GM21717 (cell line): ENCODE results near the gene OSMR.

Source experiments
- ATAC-seq: cut with Tn5 transposase; IDR thresholded peaks from one replicate; pipeline ENCODE4 v1.9.1; 2021; ENCODE audit warnings: mild to moderate bottlenecking, moderate library complexity; ENCODE audit not compliant: unreplicated experiment

OSMR gene

DNA sequence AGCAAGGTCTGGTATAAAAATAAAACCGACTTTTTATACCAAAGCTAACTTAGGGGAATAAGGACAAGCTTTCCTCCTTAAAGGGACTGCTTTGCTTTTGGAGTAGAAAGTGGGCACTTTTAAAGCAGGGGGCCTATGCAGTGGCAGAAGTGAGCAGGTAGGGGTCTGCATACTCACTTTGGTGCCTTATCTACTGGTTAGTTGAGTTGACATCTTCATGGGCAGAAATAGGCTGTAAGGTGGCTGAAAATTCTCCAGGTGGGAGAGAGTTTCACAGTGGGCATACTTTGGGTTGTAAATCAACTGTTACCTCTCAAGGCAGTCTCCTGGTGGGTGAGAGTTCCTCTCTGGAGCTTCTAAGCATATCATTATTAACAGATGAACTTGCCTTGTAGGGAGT, 24.8 kb downstream of the OSMR start:
- ATAC-seq = no peak

- no peak for ATAC-seq
These were observed 25.3 kb downstream of the OSMR start for GRCh38 chr5:38871058-38871605.

DNA sequence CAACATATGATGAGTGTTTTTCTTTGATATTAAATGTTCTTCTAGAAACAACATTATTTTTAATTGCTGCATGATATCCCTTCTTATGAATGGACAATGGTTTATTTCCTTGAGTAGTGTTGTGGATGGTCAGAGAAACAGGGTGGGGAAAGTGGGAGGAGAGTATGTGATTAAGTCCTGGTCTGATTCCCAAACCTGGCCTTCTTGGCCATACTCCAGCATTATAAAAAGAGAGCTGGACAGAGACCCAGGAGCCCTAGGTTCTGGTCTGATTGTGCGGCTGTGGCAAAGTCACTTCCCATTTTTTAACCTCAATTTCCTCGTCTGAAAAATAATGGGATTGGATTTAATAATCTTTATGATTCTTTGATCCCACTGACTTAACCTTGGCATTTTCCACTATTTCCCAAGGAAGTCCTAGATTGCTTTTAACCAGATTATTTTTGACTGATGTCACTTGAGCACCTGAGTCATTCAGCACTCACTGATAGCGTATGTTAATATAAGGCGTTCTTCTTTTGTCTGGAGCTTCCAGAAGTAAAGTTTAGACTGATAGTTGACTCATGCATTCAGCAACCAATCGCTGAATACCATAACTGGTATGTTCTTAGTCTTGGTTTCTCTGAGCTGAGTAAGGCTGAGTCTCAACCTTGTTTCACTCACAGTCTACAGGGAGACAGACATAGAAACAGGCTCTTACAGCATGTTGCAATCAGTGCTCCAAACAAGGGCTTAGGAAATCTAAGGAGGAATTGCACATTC, 26.2 kb downstream of the OSMR start:
- no peak for ATAC-seq

- ATAC-seq = no peak
These were observed 27.0 kb downstream of the OSMR start for GRCh38 chr5:38872826-38873225.

GRCh38 chr5:38874948-38875456, 29.2 kb downstream of the OSMR start:
- ATAC-seq = no peak

DNA sequence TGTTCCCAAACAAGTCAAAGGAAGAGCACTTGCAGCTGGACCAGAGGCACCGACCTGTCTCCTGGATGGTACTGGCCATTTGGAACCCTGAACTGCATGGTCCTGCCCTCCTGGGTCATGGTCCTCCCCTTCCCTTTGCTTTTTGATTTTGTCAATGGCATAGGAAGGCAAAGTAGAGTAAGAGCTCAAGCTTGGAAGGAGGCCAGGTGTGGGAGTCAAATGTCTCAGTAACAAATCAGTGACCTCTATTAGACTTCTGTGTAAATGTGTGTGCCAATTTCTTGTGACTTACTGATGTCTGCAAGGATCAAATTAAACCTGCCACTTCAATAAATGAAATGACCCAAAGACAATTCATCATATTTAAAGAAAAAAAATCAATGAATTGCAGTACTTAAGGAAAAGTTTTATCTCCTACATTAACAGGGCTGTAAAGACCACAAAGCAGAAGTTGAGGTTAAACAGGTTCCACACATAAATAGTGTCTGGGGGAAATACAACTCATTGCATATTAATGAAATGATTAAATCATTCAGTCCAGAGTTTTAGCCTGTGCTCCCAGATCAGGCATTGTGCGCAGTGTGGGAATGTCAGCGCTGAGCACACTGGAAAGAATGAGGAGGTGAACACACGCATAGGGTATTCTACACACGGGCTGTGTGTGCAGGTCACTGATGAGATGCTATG, 32.7 kb downstream of the OSMR start:
- ATAC-seq = no peak

GRCh38 chr5:38879078-38879460, 33.3 kb downstream of the OSMR start:
- ATAC-seq = no peak

- ATAC-seq = no peak
These were observed 38.0 kb downstream of the OSMR start for GRCh38 chr5:38883842-38884241.

DNA sequence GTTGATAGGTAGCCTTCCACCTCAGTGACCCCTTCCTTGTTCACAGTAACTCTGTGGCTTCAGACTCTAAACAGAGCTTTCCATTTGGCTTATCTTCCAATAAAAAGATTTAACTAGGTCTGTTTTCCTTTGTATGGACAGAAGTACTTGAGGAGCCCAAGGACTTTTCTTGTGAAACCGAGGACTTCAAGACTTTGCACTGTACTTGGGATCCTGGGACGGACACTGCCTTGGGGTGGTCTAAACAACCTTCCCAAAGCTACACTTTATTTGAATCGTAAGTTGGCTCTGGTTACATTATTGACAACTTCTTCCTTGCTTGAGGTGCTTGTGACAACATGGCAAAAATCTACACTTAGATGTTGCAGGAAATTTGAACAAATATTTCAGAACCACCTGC, 39.4 kb downstream of the OSMR start:
- ATAC-seq = no peak

DNA sequence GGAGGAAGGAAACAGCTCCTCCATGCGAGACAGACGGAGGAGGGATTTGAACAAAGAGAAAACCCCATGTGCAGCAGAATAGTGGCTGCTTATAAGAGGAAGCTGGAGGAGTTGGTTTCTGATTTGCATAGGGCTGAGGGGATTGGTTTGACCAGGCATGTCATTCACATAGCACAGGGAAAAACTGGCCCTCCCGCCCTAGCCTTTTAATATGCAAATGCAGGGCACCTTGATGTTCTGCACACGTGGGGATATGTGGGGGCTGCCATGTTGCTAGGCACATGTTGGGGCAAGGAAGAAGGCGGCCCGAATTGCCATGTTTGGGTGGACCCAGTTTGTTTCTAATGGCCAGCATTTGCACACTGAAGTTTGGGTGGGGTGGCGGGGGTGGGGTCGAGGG, 42.2 kb downstream of the OSMR start:
- ATAC-seq = no peak

DNA sequence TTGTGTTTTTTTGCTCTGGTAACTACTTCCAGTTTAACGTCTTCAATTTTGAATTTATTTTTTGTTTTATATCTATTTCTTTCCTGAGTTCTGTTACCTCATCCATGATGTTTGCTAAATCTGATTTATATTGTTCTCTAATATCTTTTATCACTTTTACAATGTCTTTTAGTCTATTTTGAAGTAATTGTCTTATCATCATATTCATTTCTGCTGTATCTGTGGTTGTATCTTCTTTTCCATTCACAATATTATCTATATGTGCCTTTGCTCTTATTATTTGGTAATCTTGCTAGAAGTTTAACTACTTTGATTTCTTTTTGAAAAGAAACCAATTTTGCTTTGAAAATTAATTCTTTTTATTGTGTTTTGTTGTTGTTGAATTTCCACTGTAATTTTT, 43.6 kb downstream of the OSMR start:
- ATAC-seq = no peak

DNA sequence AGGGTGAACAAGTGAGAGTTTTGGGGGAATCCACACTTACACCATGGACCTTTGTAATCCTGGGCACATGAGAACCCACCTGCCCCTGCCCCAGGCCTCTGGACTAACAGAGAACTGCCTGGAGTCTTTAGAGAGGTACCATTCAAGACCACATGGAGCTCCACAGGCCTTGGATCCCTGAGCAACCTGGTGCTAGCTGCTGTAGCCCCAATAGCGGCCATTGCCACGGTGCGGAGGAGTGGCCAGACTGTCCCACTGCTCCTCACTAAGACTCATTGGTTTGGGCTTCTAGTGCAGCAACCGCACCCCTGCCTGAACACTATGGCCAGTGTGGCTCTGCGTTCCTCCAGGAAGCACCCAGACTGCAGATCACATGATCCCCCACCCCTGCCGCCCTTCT, 45.8 kb downstream of the OSMR start:
- ATAC-seq = no peak

- ATAC-seq = no peak
These were observed 46.6 kb downstream of the OSMR start for GRCh38 chr5:38892363-38892762.

GRCh38 chr5:38896760-38897159, 50.9 kb downstream of the OSMR start:
- no peak for ATAC-seq

- no peak for ATAC-seq
These were observed 54.1 kb downstream of the OSMR start for GRCh38 chr5:38899936-38900335.

DNA sequence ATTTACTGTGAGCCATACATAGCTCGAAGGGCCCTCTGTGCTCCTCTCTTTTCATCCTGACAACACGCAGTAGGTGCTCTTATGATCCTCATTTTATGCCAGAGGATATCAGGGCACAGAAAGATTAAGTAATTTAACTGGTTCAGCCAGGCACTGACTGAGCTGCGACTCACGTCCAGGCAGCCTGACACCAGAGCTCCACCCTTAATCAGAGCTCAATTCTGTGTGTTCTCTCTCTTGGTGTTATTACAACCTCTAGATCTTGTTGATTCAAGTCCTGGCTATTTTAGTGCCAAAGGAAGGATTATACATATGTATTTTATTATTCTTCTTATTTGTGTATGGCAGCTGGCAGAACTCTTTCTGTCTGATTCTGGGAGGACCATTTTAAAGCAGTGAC, 59.7 kb downstream of the OSMR start:
- no peak for ATAC-seq

DNA sequence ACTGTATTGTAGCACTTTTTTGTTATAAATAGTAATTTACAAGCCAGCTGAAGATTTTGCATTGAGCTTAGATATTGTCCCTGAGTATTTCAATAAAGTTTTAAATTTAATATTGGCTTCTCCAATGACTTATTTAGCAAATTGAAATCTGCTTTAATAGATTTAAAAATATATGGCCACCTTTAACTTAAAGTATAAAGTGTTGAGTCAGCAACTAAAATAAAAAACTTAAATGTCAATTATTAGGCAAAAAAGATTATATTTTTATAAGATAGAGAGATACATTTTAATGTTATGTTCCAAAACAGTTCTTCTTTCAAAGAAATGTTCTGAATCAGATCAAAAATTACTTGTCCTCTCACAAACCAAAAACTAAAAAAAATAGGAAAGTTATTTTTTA, 60.7 kb downstream of the OSMR start:
- ATAC-seq = no peak

- no peak for ATAC-seq
These were observed 66.1 kb downstream of the OSMR start for GRCh38 chr5:38911933-38912332.

GRCh38 chr5:38913714-38914113, 67.9 kb downstream of the OSMR start:
- no peak for ATAC-seq

GRCh38 chr5:38916802-38917201, 71.0 kb downstream of the OSMR start:
- ATAC-seq = no peak

DNA sequence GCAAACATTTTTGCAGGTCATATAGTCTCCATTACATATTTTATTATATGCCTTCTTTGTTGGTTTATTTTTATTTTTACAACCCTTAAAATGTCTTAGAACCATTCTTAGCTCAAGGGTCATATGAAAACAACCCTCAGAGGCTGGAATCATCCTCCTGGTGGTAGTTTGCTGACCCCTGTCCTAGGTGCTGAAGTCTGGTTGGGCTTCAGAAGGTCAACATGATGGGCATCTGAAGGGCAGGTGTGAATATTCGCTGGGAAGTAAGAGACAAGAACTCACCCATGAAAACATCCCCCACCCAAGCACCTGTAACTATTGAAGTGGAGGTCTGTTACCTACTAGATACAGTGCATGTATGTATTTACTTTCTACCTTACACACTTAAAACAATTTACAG, 75.4 kb downstream of the OSMR start:
- ATAC-seq = no peak

DNA sequence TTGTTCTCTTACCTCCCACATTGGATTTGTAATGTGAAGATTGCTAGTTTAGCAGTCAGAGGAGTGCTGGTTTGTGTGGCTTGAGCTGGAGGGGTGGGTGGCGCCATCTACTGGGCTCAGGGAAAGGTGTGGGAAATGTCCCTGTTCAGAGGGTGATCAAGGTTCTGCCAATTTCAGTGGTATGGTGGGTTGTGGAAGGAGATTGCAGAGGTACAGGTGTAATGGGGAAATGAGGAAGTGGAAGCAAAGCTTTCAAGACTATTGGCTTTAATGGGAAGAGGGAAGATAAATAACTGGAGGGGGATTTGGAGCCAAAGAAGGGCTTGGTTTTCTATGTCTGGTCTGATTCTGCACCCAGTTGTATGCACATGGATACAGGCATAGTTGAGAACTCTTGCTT, 76.4 kb downstream of the OSMR start:
- ATAC-seq = peak; percentile 74
